Neuron (in vitro differentiated cells): ENCODE measurements around the gene PLXNA4.

Experiments used
- H2AFZ ChIP-seq: one replicate; pipeline ENCODE4 v1.6.1; 2013; ENCODE audit warnings: low read depth, mild to moderate bottlenecking, inconsistent platforms, low read length, moderate library complexity
- H3K27me3 ChIP-seq: one replicate; pipeline ENCODE4 v1.6.1; 2013; ENCODE audit warnings: low read length; ENCODE audit not compliant: insufficient read depth
- H3K36me3 ChIP-seq: one replicate; pipeline ENCODE4 v1.6.1; 2013; ENCODE audit warnings: low read length; ENCODE audit not compliant: insufficient read depth
- H3K4me1 ChIP-seq: one replicate; pipeline ENCODE4 v1.6.1; 2013; ENCODE audit warnings: low read length; ENCODE audit not compliant: insufficient read depth
- H3K4me3 ChIP-seq: 2 replicates; pipeline ENCODE4 v1.5.1; 2013; ENCODE audit warnings: mild to moderate bottlenecking, low read length, moderate library complexity
- H3K9me3 ChIP-seq: one replicate; pipeline ENCODE4 v1.6.1; 2013; ENCODE audit warnings: low read length

Gene PLXNA4

GRCh38 chr7:132580717-132581285 is 4.5 kb upstream of the PLXNA4 start:
- Histone ChIP-seq H3K4me1 (peaks cover 10% of the 10 kb centered on the region), H3K36me3 (no peaks in the 10 kb centered on the region), H2AFZ (no peak overlapping the region), H3K4me3 (no peak overlapping the region), H3K27me3 (peaks cover 24% of the 10 kb centered on the region), H3K9me3 (no peaks in the 10 kb centered on the region)

DNA sequence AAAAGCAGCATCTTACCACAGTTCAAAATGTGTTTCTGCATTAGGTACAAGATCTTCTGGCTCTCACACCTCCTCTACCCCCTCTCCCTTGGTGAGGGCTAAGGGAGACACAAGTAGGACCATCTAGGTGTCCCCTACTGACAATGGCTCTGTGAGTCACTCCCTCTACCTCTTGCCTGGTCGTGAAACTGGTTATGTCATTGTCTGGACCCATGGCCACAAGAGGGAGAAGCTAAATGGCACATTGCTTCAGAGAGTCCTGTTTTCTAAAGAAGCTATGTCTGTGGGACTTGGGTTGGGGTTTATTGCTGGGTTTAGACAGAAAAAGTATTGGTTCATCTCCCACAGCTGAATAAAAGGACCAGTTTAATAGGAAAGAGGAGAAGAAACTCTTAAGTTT is 4.0 kb upstream of the PLXNA4 start:
- Histone ChIP-seq H3K27me3 (peaks cover 30% of the 10 kb centered on the region), H3K4me3 (no peak overlapping the region), H3K36me3 (no peaks in the 10 kb centered on the region), H2AFZ (no peak overlapping the region), H3K9me3 (no peaks in the 10 kb centered on the region), H3K4me1 (peaks cover 15% of the 10 kb centered on the region)

- Histone ChIP-seq H2AFZ (no peak overlapping the region), H3K4me1 (peaks cover 19% of the 10 kb centered on the region), H3K27me3 (peaks cover 38% of the 10 kb centered on the region), H3K36me3 (no peaks in the 10 kb centered on the region), H3K9me3 (no peaks in the 10 kb centered on the region), H3K4me3 (no peak overlapping the region)
These were observed 3.1 kb upstream of the PLXNA4 start for GRCh38 chr7:132579260-132579899.

DNA sequence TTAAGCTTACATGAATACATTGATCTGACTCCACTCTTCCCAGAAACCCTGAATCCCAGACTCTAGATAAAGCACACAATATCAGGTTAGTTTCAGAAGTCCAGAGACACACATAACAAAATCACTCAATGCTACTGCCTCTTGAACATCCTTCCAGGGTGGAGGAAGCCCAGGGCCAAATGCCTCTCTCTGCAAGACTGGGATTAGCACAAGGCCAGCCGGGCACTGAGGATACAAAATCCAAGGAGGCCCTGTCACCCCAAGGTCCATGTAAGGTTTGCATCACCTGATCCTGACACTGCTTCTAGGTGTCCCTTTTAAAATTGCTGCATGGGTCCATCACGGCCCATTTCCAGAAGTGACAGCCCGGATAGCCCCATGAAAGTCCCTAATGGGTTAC is 2.6 kb upstream of the PLXNA4 start:
- no peaks in the 10 kb centered on the region for H3K36me3 ChIP-seq
- H3K9me3 ChIP-seq: no peaks in the 10 kb centered on the region
- no peak overlapping the region for H3K4me3 ChIP-seq
- H3K27me3 ChIP-seq: peaks cover 44% of the 10 kb centered on the region
- peaks cover 22% of the 10 kb centered on the region for H3K4me1 ChIP-seq
- H2AFZ ChIP-seq: no peak overlapping the region

- no peak overlapping the region for H3K4me3 ChIP-seq
- H3K36me3 ChIP-seq: no peaks in the 10 kb centered on the region
- peaks cover 22% of the 10 kb centered on the region for H3K4me1 ChIP-seq
- peaks cover 52% of the 10 kb centered on the region for H3K27me3 ChIP-seq
- H2AFZ ChIP-seq: no peak overlapping the region
- H3K9me3 ChIP-seq: no peaks in the 10 kb centered on the region
These were observed 1.7 kb upstream of the PLXNA4 start for GRCh38 chr7:132578050-132578370.

GRCh38 chr7:132577206-132578049 is 1.2 kb upstream of the PLXNA4 start:
- H3K27me3 ChIP-seq: peaks cover 57% of the 10 kb centered on the region
- H3K9me3 ChIP-seq: no peaks in the 10 kb centered on the region
- peak overlapping the region; percentile 36 for H3K4me3 ChIP-seq
- H3K36me3 ChIP-seq: no peaks in the 10 kb centered on the region
- peaks cover 22% of the 10 kb centered on the region for H3K4me1 ChIP-seq
- H2AFZ ChIP-seq: no peak overlapping the region

DNA sequence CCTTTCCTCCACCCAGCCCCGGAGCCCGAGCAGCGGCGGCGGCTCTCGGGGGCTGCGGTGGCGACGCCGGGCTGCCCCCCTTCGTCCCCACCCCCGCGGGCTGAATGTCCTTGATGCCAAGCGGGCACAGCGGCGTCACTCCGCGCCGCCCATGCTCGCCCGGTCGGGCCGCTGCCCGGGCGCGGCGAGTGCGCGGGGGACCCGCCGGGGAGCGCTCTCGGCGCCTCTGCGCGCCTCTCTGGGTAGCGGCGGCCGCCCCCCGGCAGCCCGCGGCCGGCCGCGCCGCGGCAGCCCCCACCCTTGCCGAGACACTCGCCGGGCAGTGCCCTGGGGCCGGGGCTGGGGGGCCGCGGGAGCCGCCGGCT is 433 bp upstream of the PLXNA4 start:
- Histone ChIP-seq H3K4me1 (peaks cover 22% of the 10 kb centered on the region), H2AFZ (peak overlapping the region; percentile 84), H3K9me3 (no peaks in the 10 kb centered on the region), H3K4me3 (peak overlapping the region; percentile 36), H3K36me3 (no peaks in the 10 kb centered on the region), H3K27me3 (peaks cover 63% of the 10 kb centered on the region)

GRCh38 chr7:132575419-132575981 is 770 bp downstream of the PLXNA4 start:
- Histone ChIP-seq H3K27me3 (peaks cover 63% of the 10 kb centered on the region), H3K9me3 (no peaks in the 10 kb centered on the region), H3K4me3 (peak overlapping the region; percentile 36), H3K4me1 (peaks cover 22% of the 10 kb centered on the region), H3K36me3 (no peaks in the 10 kb centered on the region), H2AFZ (peak overlapping the region; percentile 84)

DNA sequence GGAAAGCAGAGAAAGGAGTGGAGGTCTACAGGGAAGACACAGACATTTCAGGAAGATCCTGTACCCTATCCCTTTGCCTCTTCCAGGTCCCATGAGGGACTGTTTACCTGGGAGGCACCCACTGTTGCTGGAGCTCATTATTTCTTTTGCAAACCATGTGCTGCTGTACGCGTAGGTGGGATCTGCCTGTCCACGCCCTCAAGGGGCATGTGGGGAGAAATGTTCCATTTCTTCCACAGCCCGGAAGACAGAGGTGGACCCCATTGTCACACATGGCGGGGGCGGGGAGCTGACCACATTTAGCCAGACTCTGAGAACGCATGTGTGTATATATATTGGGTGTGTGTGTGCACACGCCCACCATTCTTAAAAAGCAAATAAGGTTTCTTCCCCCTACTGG is 2.0 kb downstream of the PLXNA4 start:
- peaks cover 22% of the 10 kb centered on the region for H3K4me1 ChIP-seq
- H3K4me3 ChIP-seq: no peak overlapping the region
- H3K9me3 ChIP-seq: no peaks in the 10 kb centered on the region
- H3K36me3 ChIP-seq: no peaks in the 10 kb centered on the region
- H3K27me3 ChIP-seq: peaks cover 66% of the 10 kb centered on the region
- H2AFZ ChIP-seq: no peak overlapping the region

- H3K4me1 ChIP-seq: peaks cover 22% of the 10 kb centered on the region
- H3K36me3 ChIP-seq: no peaks in the 10 kb centered on the region
- H3K27me3 ChIP-seq: peaks cover 60% of the 10 kb centered on the region
- H3K4me3 ChIP-seq: no peak overlapping the region
- H2AFZ ChIP-seq: no peak overlapping the region
- H3K9me3 ChIP-seq: no peaks in the 10 kb centered on the region
These were observed 2.9 kb downstream of the PLXNA4 start for GRCh38 chr7:132573251-132573955.

- H3K36me3 ChIP-seq: no peaks in the 10 kb centered on the region
- no peaks in the 10 kb centered on the region for H3K9me3 ChIP-seq
- H3K27me3 ChIP-seq: peaks cover 51% of the 10 kb centered on the region
- H3K4me3 ChIP-seq: no peak overlapping the region
- H2AFZ ChIP-seq: no peak overlapping the region
- peaks cover 22% of the 10 kb centered on the region for H3K4me1 ChIP-seq
These were observed 3.7 kb downstream of the PLXNA4 start for GRCh38 chr7:132572526-132572925.

- Histone ChIP-seq H2AFZ (no peak overlapping the region), H3K36me3 (no peaks in the 10 kb centered on the region), H3K27me3 (peaks cover 50% of the 10 kb centered on the region), H3K4me1 (peaks cover 22% of the 10 kb centered on the region), H3K4me3 (no peak overlapping the region), H3K9me3 (no peaks in the 10 kb centered on the region)
These were observed 4.3 kb downstream of the PLXNA4 start for GRCh38 chr7:132571970-132572369.
